ENCODE results near the gene FBXW11. TPM values are rescaled to one million over a fixed set of nuclear protein-coding genes. Genes with fewer than 3 reads are reported as not detected.

The FBXW11 gene
- total and polyA plus RNA-seq, 2 donors (not counting 1 experiment from before 2014, with no cell fraction given) = 19.7 to 62.4 TPM

- ChIA-PET CTCF (no interaction called here), POLR2A (no interaction called here)
- Histone ChIP-seq H3K27me3 (replicated peaks in 1 of 4; ENCODE audit: control extremely low read depth in 1 of 4, control insufficient read depth in 3 of 4, insufficient read depth in 4 of 4, low read length in 3 of 4) (no peaks in the 10 kb centered on the region), H3K4me2 (replicated peaks; ENCODE audit: low read depth, low read length, poor library complexity, severe bottlenecking) (no peak overlapping the region), H3K9me3 (ENCODE audit: control extremely low read depth in 1 of 3, control insufficient read depth in 2 of 3, insufficient read depth in 1 of 3, low read length in 2 of 3) (no peaks in the 10 kb centered on the region), H3K79me2 (ENCODE audit: control insufficient read depth, insufficient read depth, low read length) (no peaks in the 10 kb centered on the region), H3K4me1 (ENCODE audit: control insufficient read depth in 2 of 2, insufficient read depth in 2 of 2, low read length in 2 of 2) (peaks cover 5 to 6% of the 10 kb centered on the region in 2 donors), H3K4me3 (ENCODE audit: control extremely low read depth in 1 of 5, extremely low read depth in 1 of 5, insufficient read depth in 1 of 5, low read depth in 2 of 5, low read length in 4 of 5) (no peak overlapping the region), H2AFZ (ENCODE audit: insufficient read depth, low read depth, low read length, poor library complexity, severe bottlenecking) (no peak overlapping the region), H4K20me1 (ENCODE audit: control insufficient read depth, insufficient read depth, low read length, poor library complexity, severe bottlenecking) (no peaks in the 10 kb centered on the region), H3K36me3 (replicated peaks in 1 of 2; ENCODE audit: control extremely low read depth in 1 of 2, control insufficient read depth in 1 of 2, extremely low read depth in 1 of 2, insufficient read depth in 2 of 2, low read length in 1 of 2) (no peaks in the 10 kb centered on the region), H3K9ac (ENCODE audit: low read length) (no peak overlapping the region), H3K27ac (ENCODE audit: low read length in 2 of 2) (no peak overlapping the region)
- 92% methylated on average over 1 of the region's 1 CpG for WGBS (ENCODE audit: insufficient coverage)
- intact Hi-C loops (cut with micrococcal nuclease) = no loop called here
- ATAC-seq (ENCODE audit: low read depth) (no peak), DNase-seq (no peak)
- H3K27me3 Mint-ChIP-seq = no peaks in the 10 kb centered on the region
- peaks cover 2% of the 10 kb centered on the region for H3K9me3 Mint-ChIP-seq (ENCODE audit: insufficient read depth)
- no peak overlapping the region for H3K4me3 Mint-ChIP-seq
- H3K27ac Mint-ChIP-seq = no peak overlapping the region
- H3K4me1 Mint-ChIP-seq = peaks cover 7% of the 10 kb centered on the region
- no peak for TF ChIP-seq EZH2 (IDR thresholded peaks at IDR 0.05; ENCODE audit: borderline replicate concordance, insufficient read depth, low read depth, low read length, poor library complexity, severe bottlenecking)
- TF ChIP-seq CTCF (IDR thresholded peaks at IDR 0.05) = no peak
These were observed 155.2 kb downstream of the FBXW11 start for GRCh38 chr5:171851251-171851650.

GRCh38 chr5:171850324-171850947 is 156.0 kb downstream of the FBXW11 start:
- no peak overlapping the region for H3K27ac ChIP-seq (ENCODE audit: low read length in 2 of 2)
- DNase-seq (no peak), ATAC-seq (ENCODE audit: low read depth) (no peak)
- H3K9me3 Mint-ChIP-seq (ENCODE audit: insufficient read depth) = peaks cover 2% of the 10 kb centered on the region
- no peaks in the 10 kb centered on the region for H3K79me2 ChIP-seq (ENCODE audit: control insufficient read depth, insufficient read depth, low read length)
- POLR2A ChIA-PET = no interaction called here
- H3K4me3 ChIP-seq (ENCODE audit: control extremely low read depth in 1 of 5, extremely low read depth in 1 of 5, insufficient read depth in 1 of 5, low read depth in 2 of 5, low read length in 4 of 5) = no peak overlapping the region
- no peaks in the 10 kb centered on the region for H3K9me3 ChIP-seq (ENCODE audit: control extremely low read depth in 1 of 3, control insufficient read depth in 2 of 3, insufficient read depth in 1 of 3, low read length in 2 of 3)
- H3K36me3 ChIP-seq (replicated peaks in 1 of 2; ENCODE audit: control extremely low read depth in 1 of 2, control insufficient read depth in 1 of 2, extremely low read depth in 1 of 2, insufficient read depth in 2 of 2, low read length in 1 of 2) = no peaks in the 10 kb centered on the region
- TF ChIP-seq CTCF (IDR thresholded peaks at IDR 0.05) (no peak), EZH2 (IDR thresholded peaks at IDR 0.05; ENCODE audit: borderline replicate concordance, insufficient read depth, low read depth, low read length, poor library complexity, severe bottlenecking) (no peak)
- intact Hi-C loops (cut with micrococcal nuclease) = no loop called here
- H2AFZ ChIP-seq (ENCODE audit: insufficient read depth, low read depth, low read length, poor library complexity, severe bottlenecking) = no peak overlapping the region
- H3K27ac Mint-ChIP-seq = no peak overlapping the region
- H3K4me1 ChIP-seq (ENCODE audit: control insufficient read depth in 2 of 2, insufficient read depth in 2 of 2, low read length in 2 of 2) = no peaks in the 10 kb centered on the region
- H4K20me1 ChIP-seq (ENCODE audit: control insufficient read depth, insufficient read depth, low read length, poor library complexity, severe bottlenecking) = no peaks in the 10 kb centered on the region
- no peak overlapping the region for H3K4me2 ChIP-seq (replicated peaks; ENCODE audit: low read depth, low read length, poor library complexity, severe bottlenecking)
- H3K9ac ChIP-seq (ENCODE audit: low read length) = no peak overlapping the region
- no peaks in the 10 kb centered on the region for H3K27me3 ChIP-seq (replicated peaks in 1 of 4; ENCODE audit: control extremely low read depth in 1 of 4, control insufficient read depth in 3 of 4, insufficient read depth in 4 of 4, low read length in 3 of 4)
- no peaks in the 10 kb centered on the region for H3K27me3 Mint-ChIP-seq
- 69% methylated on average over 4 of the region's 9 CpGs for WGBS (ENCODE audit: insufficient coverage)
- no peaks in the 10 kb centered on the region for H3K4me1 Mint-ChIP-seq
- H3K4me3 Mint-ChIP-seq = no peak overlapping the region
- CTCF ChIA-PET = no interaction called here
